ENCODE results near the gene LRIG1.
A peak's percentile ranks its signal among the peaks of the same experiment; 100 is the strongest.

Gene LRIG1

GRCh38 chr3:66380200-66380932 lies 120.5 kb downstream of the LRIG1 start:
- no peak for DNase-seq

GRCh38 chr3:66379565-66379964 lies 121.3 kb downstream of the LRIG1 start:
- no peak for DNase-seq

- DNase-seq: no peak
Measured at GRCh38 chr3:66378256-66378655, 122.6 kb downstream of the LRIG1 start.

DNA sequence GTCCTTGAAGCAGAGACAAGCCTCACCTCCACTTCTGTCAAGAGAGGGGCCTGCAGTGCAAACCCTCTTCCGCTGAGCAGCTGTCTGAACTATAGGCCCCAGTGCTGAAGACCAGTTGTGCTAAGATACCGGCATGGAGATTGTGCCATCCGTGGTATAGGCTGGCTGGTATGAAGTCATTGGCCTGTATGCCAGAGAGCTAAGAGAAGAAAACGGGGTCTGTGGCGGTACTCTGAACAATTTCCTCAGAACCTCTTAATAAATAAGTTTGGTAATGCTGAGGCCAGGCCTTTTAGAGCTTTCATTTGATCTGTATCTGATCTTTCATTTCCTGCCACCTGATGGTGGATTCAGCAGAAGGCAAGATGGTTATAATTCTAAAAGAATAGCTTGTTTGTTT lies 123.0 kb downstream of the LRIG1 start:
- no peak for DNase-seq

GRCh38 chr3:66376568-66376967 lies 124.3 kb downstream of the LRIG1 start:
- DNase-seq: no peak

GRCh38 chr3:66372681-66373350 lies 128.0 kb downstream of the LRIG1 start:
- peak; percentile 52 for DNase-seq

DNA sequence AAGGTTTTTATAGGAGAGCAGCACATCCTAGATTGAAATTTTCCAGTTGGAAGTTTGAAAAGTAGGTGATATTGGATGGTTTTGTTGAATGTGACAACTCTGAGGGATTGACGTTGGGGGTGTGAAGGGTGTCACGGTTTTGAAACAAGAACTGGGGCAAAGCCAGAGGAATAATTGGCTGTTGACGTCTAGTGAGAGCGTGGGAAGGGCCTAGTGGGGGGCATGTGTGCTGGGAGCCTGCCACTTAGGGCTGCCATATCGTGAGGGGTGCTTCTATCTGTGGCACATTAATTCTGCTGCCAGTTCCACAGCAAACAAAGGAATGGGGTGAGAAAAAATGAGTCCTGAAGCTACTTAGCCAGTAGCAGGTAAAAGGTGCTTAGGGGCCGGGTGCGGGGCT lies 129.4 kb downstream of the LRIG1 start:
- no peak for DNase-seq

- no peak for DNase-seq
Measured at GRCh38 chr3:66370179-66370578, 130.6 kb downstream of the LRIG1 start.

- DNase-seq: no peak
Measured at GRCh38 chr3:66367979-66368378, 132.8 kb downstream of the LRIG1 start.

DNA sequence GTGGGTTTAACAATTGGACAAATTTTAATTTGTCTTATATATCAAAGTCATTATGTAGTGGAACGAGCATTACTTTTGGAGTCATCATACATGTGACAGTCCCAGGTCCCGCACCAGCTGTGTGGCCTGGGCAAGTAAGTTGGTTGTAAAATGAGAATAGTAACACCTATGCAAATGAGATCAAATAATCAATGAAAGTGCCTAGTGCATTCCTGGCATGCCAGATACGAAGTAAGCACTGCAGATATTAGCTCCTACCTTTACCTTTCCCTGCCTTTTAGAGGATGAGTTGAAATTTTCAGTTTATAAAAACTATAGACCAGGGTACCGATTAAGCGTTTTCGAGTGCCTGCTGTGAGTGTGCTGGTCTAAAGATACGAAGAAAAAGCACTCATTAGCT lies 134.1 kb downstream of the LRIG1 start:
- no peak for DNase-seq

- no peak for DNase-seq
Measured at GRCh38 chr3:66365080-66365479, 135.7 kb downstream of the LRIG1 start.

GRCh38 chr3:66363148-66363547 lies 137.7 kb downstream of the LRIG1 start:
- no peak for DNase-seq

DNA sequence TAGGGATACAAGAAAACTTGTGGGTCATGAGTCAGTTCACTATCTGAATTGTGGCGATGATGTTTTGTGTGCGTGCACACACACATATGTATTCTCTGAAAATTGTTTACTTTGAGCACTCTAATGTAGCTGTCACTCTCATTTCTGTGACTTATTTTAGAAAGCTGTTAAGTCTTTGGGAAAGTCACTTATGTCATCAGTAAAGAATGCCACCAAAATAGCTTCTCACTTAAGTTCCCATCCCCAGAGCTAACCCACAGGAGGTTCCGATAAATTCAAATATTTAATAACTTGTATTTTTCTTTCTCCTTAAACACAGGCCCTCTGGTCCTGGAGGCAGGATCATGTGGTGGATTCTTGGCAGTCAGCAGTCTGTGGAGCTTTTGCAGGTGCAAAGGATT lies 138.3 kb downstream of the LRIG1 start:
- no peak for DNase-seq

DNA sequence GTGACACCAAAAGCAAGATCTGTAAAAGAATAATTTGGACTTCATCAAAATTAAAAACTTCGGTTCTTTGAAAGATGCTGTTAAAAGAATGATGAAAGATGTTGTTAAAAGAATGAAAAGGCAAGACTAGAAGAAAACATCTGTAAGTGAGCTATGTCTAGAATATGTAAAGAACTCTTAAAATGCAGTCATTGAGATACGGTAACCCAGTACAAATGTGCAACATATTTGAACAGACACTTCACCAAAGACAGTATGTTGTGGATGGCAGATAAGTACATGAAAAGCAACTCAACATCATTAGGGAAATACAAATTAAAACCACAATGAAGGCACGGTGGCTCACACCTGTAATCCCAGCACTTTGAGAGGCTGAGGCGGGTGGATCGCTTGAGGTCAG lies 139.5 kb downstream of the LRIG1 start:
- no peak for DNase-seq

- no peak for DNase-seq
Measured at GRCh38 chr3:66355997-66356396, 144.8 kb downstream of the LRIG1 start.

DNA sequence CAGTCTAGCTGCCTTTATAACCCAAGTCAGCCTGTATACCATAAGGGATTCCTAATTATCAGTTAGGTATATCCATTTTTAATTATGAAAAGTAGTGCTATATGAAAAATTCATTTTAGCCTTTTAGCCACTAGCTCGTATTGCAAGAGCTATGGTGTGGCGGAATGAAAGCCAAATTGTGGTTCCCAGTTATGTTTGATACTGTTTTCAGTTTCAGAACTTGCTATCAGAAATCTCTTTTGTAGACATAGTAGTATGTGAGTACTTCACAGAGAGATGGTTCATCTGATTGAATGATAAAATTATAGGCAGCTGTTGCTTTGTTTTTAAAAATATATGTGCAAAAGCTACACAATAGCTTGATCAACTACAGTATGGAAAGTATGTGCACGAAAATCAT lies 145.4 kb downstream of the LRIG1 start:
- DNase-seq: no peak

DNA sequence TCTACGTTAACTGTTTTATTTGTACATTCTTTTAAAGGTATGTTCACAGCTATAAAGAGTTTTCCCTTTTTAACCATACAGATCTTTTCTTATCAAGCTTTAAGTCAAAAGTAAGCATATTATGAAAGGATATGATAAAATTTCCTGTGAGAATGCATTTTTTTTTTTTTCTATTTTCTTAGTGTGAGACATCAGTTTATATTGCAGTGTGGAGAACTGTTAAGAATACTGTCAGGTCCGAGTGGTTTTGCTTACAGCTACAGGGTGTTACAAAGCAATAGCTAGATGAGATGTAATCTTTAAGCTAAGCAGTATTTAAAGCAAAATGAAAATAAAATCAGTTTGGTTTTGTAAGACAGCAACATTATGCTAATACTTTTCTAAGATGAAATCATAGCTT lies 146.8 kb downstream of the LRIG1 start:
- no peak for DNase-seq

DNA sequence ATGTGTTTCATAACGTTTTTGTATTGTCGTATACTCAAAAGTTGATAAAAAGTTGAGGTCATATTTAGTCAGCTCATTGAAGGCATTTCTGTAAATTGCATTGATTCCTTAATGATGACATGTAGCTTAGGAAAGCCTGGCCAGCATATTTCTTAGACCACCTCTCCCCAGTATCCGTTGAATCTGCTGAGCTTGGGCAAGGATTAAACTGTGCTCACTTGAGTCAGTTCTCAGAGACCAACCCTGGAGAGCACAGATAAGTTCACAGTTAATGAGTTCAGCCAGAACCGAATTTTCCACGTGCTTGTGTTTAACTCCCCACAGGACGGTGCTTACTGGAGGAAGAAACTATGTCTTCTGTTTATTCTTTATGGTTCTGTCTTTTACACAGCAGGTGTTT lies 147.3 kb downstream of the LRIG1 start:
- no peak for DNase-seq

DNA sequence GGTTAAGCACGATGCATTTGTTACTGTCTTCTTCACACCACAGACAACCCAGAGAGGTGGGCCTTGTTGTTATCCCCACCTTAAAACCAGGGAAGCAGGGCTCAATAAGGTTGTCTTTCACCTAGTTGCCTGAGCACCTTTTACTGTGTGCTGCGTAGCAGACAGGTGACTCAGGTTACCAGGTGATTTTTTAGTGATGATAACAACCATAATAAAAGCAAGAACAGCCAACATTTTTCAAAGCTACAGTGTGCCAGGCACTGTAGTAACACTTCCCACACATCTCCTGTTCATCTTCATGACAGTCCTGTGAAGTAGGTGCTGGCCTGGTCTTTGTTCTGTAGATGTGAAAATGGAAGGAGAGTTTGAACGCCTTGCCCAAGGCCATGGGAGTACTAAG lies 147.8 kb downstream of the LRIG1 start:
- no peak for DNase-seq

DNA sequence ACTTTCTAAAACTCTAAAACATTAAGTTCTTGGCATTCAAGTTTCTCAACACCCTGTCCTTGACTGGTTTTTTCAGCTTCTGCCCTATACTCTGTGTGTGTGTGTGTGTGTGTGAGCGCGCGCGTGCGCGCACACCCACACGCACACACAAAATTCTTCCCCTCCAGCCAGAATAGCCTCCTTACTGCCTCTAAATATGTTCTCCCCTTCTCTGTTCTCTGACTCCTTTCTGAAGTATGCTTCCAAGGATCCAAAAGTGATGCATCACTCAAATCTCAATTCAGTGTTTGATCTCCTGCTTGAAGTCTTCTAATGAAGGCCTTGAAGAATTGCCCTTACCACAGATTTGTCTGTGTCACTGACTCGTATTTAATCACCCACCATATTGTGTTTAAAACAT lies 150.2 kb downstream of the LRIG1 start:
- no peak for DNase-seq

DNA sequence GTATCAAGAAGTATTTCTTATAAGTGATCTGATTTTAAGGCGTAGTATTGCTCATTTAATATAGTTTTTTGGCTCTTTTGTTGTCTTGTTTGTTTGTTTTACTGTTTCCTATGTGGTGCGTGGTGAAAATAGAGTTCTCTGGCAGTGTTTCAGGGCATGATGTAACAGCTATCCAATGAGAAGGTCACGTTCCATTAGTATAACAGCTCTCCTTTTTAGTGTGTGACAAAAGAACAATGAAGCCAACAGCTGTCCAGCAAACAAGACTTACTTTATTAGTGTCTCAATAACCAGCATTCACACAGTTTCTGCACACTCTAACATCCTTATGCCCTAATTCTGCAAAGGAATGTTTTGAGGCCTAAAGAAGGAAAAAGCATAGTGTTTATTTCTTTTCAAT lies 152.1 kb downstream of the LRIG1 start:
- no peak for DNase-seq

DNA sequence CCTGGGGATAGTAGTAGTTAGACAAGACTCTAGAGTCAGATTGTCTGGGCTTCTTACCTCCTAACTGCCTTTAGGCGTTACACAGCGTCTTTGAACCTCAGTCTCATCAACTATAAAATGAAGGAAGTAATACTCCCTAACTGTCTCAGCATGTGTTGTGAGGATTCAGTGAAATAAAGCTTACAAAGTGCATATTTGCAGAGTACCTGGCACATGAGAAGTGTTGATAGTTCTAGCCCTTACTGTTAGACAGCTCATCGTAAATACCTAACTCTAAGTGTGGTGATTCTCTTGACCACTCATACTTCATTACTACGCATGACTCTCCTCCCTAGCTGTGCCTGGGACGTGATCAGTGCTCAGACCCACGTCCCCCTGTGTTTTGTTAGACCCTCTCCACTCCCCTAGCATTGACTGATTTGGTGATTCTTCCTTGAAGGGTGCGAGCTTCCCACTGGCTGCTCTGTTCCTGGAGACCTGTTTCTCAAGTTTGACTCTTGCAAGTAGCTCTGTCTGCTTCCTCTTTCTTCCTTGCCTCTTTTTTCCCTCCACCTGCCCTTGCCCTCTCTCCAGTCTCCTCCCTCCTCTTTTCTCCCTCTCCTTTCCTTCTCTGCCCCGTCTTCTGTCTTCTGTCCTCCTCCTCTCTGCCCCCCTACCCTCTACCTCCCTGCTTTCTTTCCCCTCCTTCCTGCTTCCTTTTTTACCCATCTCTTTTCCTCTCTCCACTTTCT lies 155.8 kb downstream of the LRIG1 start:
- DNase-seq: no peak

DNA sequence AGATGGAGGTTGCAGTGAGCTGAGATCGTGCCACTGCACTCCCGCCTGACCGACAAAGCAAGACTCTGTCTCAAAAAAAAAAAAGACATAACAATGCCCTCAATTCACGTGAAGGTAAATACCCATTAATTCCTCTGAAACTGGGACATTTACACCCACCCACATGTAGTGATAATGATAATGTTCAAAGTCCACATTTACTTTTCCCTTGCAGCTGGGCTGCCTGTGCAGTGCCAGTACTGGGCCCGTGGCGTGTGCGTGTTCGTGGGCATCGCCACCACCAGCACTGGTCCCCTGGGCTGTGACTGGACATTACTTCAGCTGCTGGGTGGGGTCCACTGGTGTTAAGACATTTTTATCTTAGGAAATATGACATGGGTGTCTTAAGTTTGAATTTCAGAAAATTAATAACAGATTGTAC lies 156.4 kb downstream of the LRIG1 start:
- no peak for DNase-seq

DNA sequence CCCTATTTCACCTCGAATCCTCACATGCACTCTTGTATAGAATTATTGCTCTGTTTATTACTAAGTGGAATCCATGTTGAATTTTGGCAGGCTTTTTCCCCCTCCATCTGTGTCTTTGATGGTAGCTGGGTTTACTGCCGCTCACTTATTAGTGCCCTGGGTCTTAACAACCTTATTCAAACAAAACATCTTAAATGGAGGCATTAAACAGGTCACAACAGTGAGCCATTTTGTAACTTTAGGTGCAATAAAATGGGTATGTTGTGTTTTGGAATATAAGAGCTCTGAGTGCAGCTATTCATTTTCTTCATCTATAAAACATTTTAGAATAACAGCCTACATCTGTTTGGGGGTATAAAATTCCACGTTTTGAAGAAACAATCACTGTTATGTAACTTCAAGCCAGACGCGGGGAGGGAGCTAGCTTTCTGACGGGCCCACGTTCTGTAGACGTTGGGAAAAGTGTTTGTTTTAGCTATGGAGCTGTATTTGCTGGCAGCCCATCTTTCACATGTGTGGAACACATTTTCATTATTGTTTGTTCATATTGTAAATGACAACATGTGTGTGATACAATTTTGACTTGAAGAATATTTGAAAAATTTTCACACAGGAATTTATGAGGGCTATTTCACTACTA lies 158.0 kb downstream of the LRIG1 start:
- DNase-seq: no peak

All from CD4-positive, alpha-beta T cell treated with Interleukin-15 for 1 hour (primary cell).